ENCODE results near the gene TMPRSS11E. TPM values are rescaled to one million over a fixed set of nuclear protein-coding genes. Genes with fewer than 3 reads are reported as not detected.

TMPRSS11E gene
- total RNA-seq, 1 experiment from 2014 or later = 2.3 TPM

- Histone ChIP-seq H2BK20ac (ENCODE audit: low read depth, low read length, poor library complexity, severe bottlenecking) (no peak overlapping the region), H3K9me3 (ENCODE audit: control insufficient read depth, low read depth, low read length) (no peaks in the 10 kb centered on the region), H3T11ph (ENCODE audit: low read length) (no peak overlapping the region), H2AFZ (ENCODE audit: low read length) (no peak overlapping the region), H3K4me2 (ENCODE audit: insufficient read depth, insufficient read length, low read length) (no peak overlapping the region), H2BK120ac (ENCODE audit: low read depth, low read length, poor library complexity, severe bottlenecking) (no peak overlapping the region), H3K79me2 (ENCODE audit: insufficient read depth, low read length) (no peaks in the 10 kb centered on the region), H2BK5ac (ENCODE audit: insufficient read length, low read length) (no peak overlapping the region), H4K20me1 (ENCODE audit: control insufficient read depth, insufficient read depth, insufficient read length) (no peaks in the 10 kb centered on the region), H3K27me3 (ENCODE audit: insufficient read depth, low read length) (no peaks in the 10 kb centered on the region), H4K8ac (replicated peaks; ENCODE audit: insufficient read length, low read depth, low read length) (no peak overlapping the region), H3K4ac (ENCODE audit: low read depth, low read length) (no peak overlapping the region), H2BK15ac (ENCODE audit: low read depth, low read length) (no peak overlapping the region), H3K4me1 (ENCODE audit: insufficient read depth, low read length) (no peaks in the 10 kb centered on the region; the same call in 1 of the 2 replicates), H3K18ac (ENCODE audit: insufficient read length, low read depth, low read length) (no peak overlapping the region), H4K5ac (ENCODE audit: insufficient read length, low read depth, low read length) (no peak overlapping the region), H2AK5ac (ENCODE audit: insufficient read length, low read length) (no peak overlapping the region), H2BK12ac (ENCODE audit: insufficient read length, low read depth, low read length) (no peak overlapping the region), H4K91ac (ENCODE audit: insufficient read length, low read depth, low read length) (no peak overlapping the region), H3K27ac (ENCODE audit: insufficient read length, low read depth, low read length) (no peak overlapping the region), H3K23me2 (ENCODE audit: insufficient read length, low read depth, low read length, poor library complexity, severe bottlenecking) (no peaks in the 10 kb centered on the region), H3K9ac (ENCODE audit: extremely low read depth, insufficient read length, low read length) (no peak overlapping the region), H3K14ac (ENCODE audit: insufficient read depth, low read length) (no peak overlapping the region), H3K56ac (ENCODE audit: insufficient read length, low read depth, low read length) (no peak overlapping the region), H3K79me1 (ENCODE audit: insufficient read depth, low read depth, low read length, poor library complexity, severe bottlenecking) (no peaks in the 10 kb centered on the region), H3K23ac (ENCODE audit: insufficient read length, low read depth, low read length) (no peak overlapping the region)
- H3K4me1 Mint-ChIP-seq = peaks cover 15 to 21% of the 10 kb centered on the region in 2 experiments
- TF ChIP-seq, protein P1, sequence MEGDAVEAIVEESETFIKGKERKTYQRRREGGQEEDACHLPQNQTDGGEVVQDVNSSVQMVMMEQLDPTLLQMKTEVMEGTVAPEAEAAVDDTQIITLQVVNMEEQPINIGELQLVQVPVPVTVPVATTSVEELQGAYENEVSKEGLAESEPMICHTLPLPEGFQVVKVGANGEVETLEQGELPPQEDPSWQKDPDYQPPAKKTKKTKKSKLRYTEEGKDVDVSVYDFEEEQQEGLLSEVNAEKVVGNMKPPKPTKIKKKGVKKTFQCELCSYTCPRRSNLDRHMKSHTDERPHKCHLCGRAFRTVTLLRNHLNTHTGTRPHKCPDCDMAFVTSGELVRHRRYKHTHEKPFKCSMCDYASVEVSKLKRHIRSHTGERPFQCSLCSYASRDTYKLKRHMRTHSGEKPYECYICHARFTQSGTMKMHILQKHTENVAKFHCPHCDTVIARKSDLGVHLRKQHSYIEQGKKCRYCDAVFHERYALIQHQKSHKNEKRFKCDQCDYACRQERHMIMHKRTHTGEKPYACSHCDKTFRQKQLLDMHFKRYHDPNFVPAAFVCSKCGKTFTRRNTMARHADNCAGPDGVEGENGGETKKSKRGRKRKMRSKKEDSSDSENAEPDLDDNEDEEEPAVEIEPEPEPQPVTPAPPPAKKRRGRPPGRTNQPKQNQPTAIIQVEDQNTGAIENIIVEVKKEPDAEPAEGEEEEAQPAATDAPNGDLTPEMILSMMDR (conservative IDR thresholded peaks at IDR 0.05) = no peak
- H3K9me3 Mint-ChIP-seq = peaks cover 4% of the 10 kb centered on the region in 2 experiments; a peak in 3 of 5 replicates
- peaks cover 0 to 2% (median 2%) of the 10 kb centered on the region in 3 experiments; a peak in 3 of 7 replicates for H3K36me3 Mint-ChIP-seq (ENCODE audit: insufficient read depth in 1 of 3, low read depth in 3 of 3)
- peak overlapping the region in 1 of 3 experiments; percentile 44; a peak in 1 of 7 replicates for H3K27ac Mint-ChIP-seq
- no peak overlapping the region for H3K4me3 Mint-ChIP-seq
- WGBS (ENCODE audit: extremely low coverage, insufficient read length, low lambda C conversion rate) = no CpG with 5 or more reads among the region's 5 CpGs
- no peaks in the 10 kb centered on the region for H3K27me3 Mint-ChIP-seq (ENCODE audit: low read depth)
- no peak for DNase-seq
Observed at GRCh38 chr4:68433582-68433981, 13.7 kb upstream of the TMPRSS11E start.

Data from H9 (cell line).